ENCODE results near the gene GRM4.

DNA sequence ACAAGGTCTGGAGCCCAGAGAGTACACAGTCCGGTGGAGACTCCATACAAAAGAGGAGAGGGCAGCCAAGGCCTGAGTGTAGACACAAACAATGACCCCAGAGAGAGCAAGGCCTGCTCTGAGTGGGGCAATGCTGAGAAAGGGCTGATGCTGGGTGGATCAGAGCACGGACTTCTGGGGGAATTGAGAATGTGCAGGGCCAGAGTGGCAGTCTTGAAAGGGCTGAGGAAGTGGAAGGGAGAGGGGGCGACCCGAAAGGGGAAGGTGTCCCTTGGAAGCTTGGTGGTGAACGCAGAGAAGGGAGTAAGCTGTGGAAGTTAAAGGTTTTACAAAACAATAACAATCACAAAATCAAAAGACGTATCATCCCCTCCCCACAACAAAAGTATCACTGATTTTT, 12.0 kb upstream of the GRM4 start:
- TF ChIP-seq CTCF (IDR thresholded peaks at IDR 0.05) (no peak), POLR2A (IDR thresholded peaks at IDR 0.05) (no peak)

Measured in Peyer's patch (tissue), 4 donors.